Calu3 (cell line): ENCODE measurements around the gene BRINP1. TPM values are rescaled to one million over a fixed set of nuclear protein-coding genes. Genes with fewer than 3 reads are reported as not detected.
A peak's percentile ranks its signal among the peaks of the same experiment; 100 is the strongest.

Source experiments
- Bru-seq: library from RNA; stranded (reverse); fragments of 400-500 nt; gene quantifications from one replicate; lab custom pipeline; 2021; lab: Mats Ljungman, UMichigan
- BruChase-seq, 2 experiments: library from RNA; stranded (reverse); fragments of 400-500 nt; gene quantifications; one replicate each; lab custom pipeline; 2021; lab: Mats Ljungman, UMichigan
- BruUV-seq: library from RNA; stranded (reverse); fragments of 400-500 nt; replicated peaks from 2 replicates; lab custom pipeline; 2021; lab: Mats Ljungman, UMichigan
- CTCF ChIA-PET: fragments of 300-600 bp; sonication (Branson Sonifier 250); formaldehyde crosslinking; loops from one replicate; lab custom pipeline; 2022; ENCODE audit warnings: antibody characterized with exemption; lab: Charles Lee
- DNase-seq: peaks from one replicate; pipeline ENCODE4 v3.0.0; 2022
- H3K27ac Mint-ChIP-seq: one replicate; pipeline ENCODE4 v1.8.0; 2022; ENCODE audit warnings: mixed read lengths; ENCODE audit not compliant: unreplicated experiment
- H3K27me3 Mint-ChIP-seq: one replicate; pipeline ENCODE4 v1.8.0; 2022; ENCODE audit warnings: mixed read lengths; ENCODE audit not compliant: unreplicated experiment
- H3K36me3 Mint-ChIP-seq: one replicate; pipeline ENCODE4 v1.8.0; 2022; ENCODE audit warnings: mild to moderate bottlenecking, moderate library complexity, mixed read lengths; ENCODE audit not compliant: insufficient read depth, unreplicated experiment
- H3K4me1 Mint-ChIP-seq: one replicate; pipeline ENCODE4 v1.8.0; 2022; ENCODE audit warnings: mild to moderate bottlenecking, low read depth, mixed read lengths; ENCODE audit not compliant: unreplicated experiment
- H3K4me3 Mint-ChIP-seq: one replicate; pipeline ENCODE4 v1.8.0; 2022; ENCODE audit warnings: mild to moderate bottlenecking, low read depth, moderate library complexity, mixed read lengths; ENCODE audit not compliant: unreplicated experiment
- H3K9me3 Mint-ChIP-seq: one replicate; pipeline ENCODE4 v1.8.0; 2022; ENCODE audit warnings: low read depth, mixed read lengths; ENCODE audit not compliant: unreplicated experiment
- CTCF ChIP-seq: fragments of 200-600 bp; IDR thresholded peaks from one replicate; pipeline ENCODE4 v1.8.0; 2022; ENCODE audit warnings: antibody characterized with exemption; ENCODE audit not compliant: unreplicated experiment
- intact Hi-C: fragments of 100-400 bp; cut with micrococcal nuclease; formaldehyde crosslinking; loops from one replicate; pipeline ENCODE4 v1.10.0; 2022; ENCODE audit not compliant: unreplicated experiment
- long read RNA-seq: library from polyadenylated mRNA; stranded (forward); transcript quantifications from one replicate; pipeline ENCODE4 v2.0.0, GENCODE V29; 2022
- total RNA-seq: library from RNA; stranded (reverse); gene quantifications from 2 replicates; pipeline ENCODE4 v1.2.3, GENCODE V29; 2022

BRINP1 gene
- total RNA-seq (not detected in 2 replicates), Bru-seq, nascent RNA (percentile 4 among the genes with signal in this experiment), BruChase-seq, experiment 1, labeled RNA remaining after a 6-hour chase (percentile 1 among the genes with signal in this experiment), BruChase-seq, experiment 2, labeled RNA remaining after a 2-hour chase (percentile 0 among the genes with signal in this experiment)
- long read RNA-seq, result 0 reads

GRCh38 chr9:119368681-119369581 lies at the start of gene BRINP1:
BRINP1 (minus strand) TSS chr9:119369435; CDS start chr9:119313355, 56,080 bp downstream.
- no peaks in the 10 kb centered on the region for H3K27me3 Mint-ChIP-seq
- H3K27ac Mint-ChIP-seq, result no peak within 1 kb of the TSS
- H3K4me1 Mint-ChIP-seq, result no peaks in the 10 kb centered on the region
- no peak for TF ChIP-seq CTCF
- CTCF ChIA-PET, result no interaction called here
- peaks cover 11% of the 10 kb centered on the region for H3K9me3 Mint-ChIP-seq
- H3K36me3 Mint-ChIP-seq, result no peaks in the 10 kb centered on the region
- BruUV-seq, result no TSS peak
- intact Hi-C loops, result no loop called here
- no peak within 1 kb of the TSS for H3K4me3 Mint-ChIP-seq
- DNase-seq, result no peak

- DNase-seq, result no peak
- no TSS peak for BruUV-seq
- CTCF ChIA-PET, result no interaction called here
These were observed 49.5 kb upstream of the BRINP1 start for GRCh38 chr9:119418721-119419120.

GRCh38 chr9:119416793-119417192 lies 47.6 kb upstream of the BRINP1 start:
- CTCF ChIA-PET, result no interaction called here
- H3K4me1 Mint-ChIP-seq, result no peaks in the 10 kb centered on the region
- BruUV-seq, result no TSS peak

More at GRCh38 chr9:119418721-119419120, 49.5 kb upstream of the BRINP1 start:
- Mint-ChIP-seq H3K27ac (no peak overlapping the region), H3K27me3 (no peaks in the 10 kb centered on the region), H3K9me3 (peaks cover 7% of the 10 kb centered on the region), H3K4me3 (no peak overlapping the region), H3K4me1 (no peaks in the 10 kb centered on the region), H3K36me3 (no peaks in the 10 kb centered on the region)
- intact Hi-C loops, result no loop called here
- TF ChIP-seq CTCF, result no peak

GRCh38 chr9:119412399-119412798 lies 43.2 kb upstream of the BRINP1 start:
- no peak overlapping the region for H3K27ac Mint-ChIP-seq
- no peaks in the 10 kb centered on the region for H3K27me3 Mint-ChIP-seq
- intact Hi-C loops, result no loop called here

More at GRCh38 chr9:119416793-119417192, 47.6 kb upstream of the BRINP1 start:
- H3K4me3 Mint-ChIP-seq, result no peak overlapping the region
- peaks cover 9% of the 10 kb centered on the region for H3K9me3 Mint-ChIP-seq
- no peak overlapping the region for H3K27ac Mint-ChIP-seq
- no peak for TF ChIP-seq CTCF
- H3K36me3 Mint-ChIP-seq, result no peaks in the 10 kb centered on the region
- H3K27me3 Mint-ChIP-seq, result no peaks in the 10 kb centered on the region
- intact Hi-C loops, result no loop called here
- no peak for DNase-seq

More at GRCh38 chr9:119412399-119412798, 43.2 kb upstream of the BRINP1 start:
- Mint-ChIP-seq H3K9me3 (peaks cover 11% of the 10 kb centered on the region), H3K36me3 (no peaks in the 10 kb centered on the region), H3K4me3 (no peak overlapping the region), H3K4me1 (no peaks in the 10 kb centered on the region)
- no peak for TF ChIP-seq CTCF
- CTCF ChIA-PET, result no interaction called here
- BruUV-seq, result no TSS peak
- DNase-seq, result no peak
